Right ventricle myocardium superior (tissue), 1 donor: ENCODE measurements around the gene IQGAP2. TPM values are rescaled to one million over a fixed set of nuclear protein-coding genes. Genes with fewer than 3 reads are reported as not detected.

ENCODE experiments used
- ATAC-seq: fragments of 200-7000 bp; cut with Tn5 transposase; one replicate; pipeline ENCODE4 v1.9.1; 2020; ENCODE audit warnings: mild to moderate bottlenecking; ENCODE audit not compliant: poor library complexity
- DNase-seq: peaks from one replicate; pipeline ENCODE4 v3.0.0-alpha.2; 2020
- intact Hi-C: fragments of 100-400 bp; cut with DNase I; formaldehyde crosslinking; loops from one replicate; pipeline ENCODE4 v1.11.2; 2022
- total RNA-seq: library from RNA; stranded (reverse); fragmentation: NEBNext Ultra II Directional; extraction: Animal tissue kit (Norgen Biotek cat#: 25700); gene quantifications from one replicate; pipeline ENCODE4 v1.2.1, GENCODE V29; 2021
- donor health status: DM: no; HTN: yes; CAD: no; lungs with severe emphysema.

The IQGAP2 gene
- total RNA-seq, 1 donor from 2014 or later, result 4.2 TPM

GRCh38 chr5:76487821-76488220, 84.7 kb downstream of the IQGAP2 start:
- intact Hi-C loops, result no loop called here
- DNase-seq (no peak), ATAC-seq (no peak)

DNA sequence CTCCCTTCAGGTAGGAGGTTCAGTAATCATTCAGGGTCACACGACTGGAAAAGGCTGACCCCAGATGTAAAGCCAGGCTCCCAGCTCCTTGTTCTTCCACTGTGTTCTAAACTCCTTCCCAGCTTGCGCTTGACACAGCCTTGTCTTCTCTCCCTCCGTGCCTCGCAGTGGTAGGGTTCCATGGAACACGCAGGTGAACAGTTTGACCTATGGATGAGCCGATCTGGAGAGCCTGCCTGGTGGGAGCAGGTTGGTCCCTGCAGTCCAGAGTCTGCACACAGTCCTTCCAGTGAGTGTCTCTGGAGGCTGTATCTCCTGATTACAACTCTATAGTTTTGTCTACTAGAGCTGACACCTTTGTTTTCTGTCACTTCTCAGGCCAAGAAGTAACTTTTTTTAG, 85.9 kb downstream of the IQGAP2 start:
- ATAC-seq (no peak), DNase-seq (no peak)
- intact Hi-C loops, result no loop called here

DNA sequence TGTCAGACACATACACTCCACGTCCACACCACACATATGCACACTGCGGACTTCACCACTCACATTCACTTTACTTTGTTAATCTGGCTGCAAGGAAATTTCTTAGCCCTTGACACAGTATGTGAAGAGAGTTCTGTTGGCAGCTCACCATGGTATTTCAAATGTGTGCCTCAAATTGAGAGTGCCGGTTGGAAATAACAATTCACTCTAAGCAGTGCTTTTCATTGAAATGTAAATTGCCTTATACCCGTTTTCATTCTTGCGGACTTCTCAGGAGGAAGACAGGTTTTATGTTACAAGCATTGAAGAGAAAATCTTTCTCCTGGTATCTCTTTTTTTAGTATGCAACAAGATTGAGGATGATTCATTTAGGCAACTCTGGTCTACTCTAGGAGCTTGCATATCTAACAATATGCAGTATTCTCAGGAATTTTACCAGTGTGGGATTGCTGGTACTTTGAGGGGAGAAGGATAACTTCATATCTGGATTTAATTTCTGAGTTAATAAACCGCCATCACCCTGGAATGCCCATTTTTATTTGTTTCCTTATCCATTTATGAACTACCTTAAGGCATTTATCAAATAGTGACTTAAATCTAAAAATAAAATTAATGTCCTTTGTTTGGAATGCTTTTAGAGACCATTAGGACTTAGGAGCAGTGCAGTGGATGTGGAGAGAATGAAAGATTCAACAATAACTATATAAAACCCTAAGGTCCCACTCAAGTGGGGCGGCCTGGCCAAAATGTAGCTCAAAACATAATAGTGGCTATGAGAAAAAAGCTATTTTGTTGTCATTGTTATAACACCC, 87.0 kb downstream of the IQGAP2 start:
- ATAC-seq (no peak), DNase-seq (no peak)
- intact Hi-C loops, result no loop called here

- no peak for DNase-seq
- intact Hi-C loops, result no loop called here
- no peak for ATAC-seq
Measured at GRCh38 chr5:76490960-76491359, 87.9 kb downstream of the IQGAP2 start.

- no peak for DNase-seq
Measured at GRCh38 chr5:76492819-76493189, 89.7 kb downstream of the IQGAP2 start.

DNA sequence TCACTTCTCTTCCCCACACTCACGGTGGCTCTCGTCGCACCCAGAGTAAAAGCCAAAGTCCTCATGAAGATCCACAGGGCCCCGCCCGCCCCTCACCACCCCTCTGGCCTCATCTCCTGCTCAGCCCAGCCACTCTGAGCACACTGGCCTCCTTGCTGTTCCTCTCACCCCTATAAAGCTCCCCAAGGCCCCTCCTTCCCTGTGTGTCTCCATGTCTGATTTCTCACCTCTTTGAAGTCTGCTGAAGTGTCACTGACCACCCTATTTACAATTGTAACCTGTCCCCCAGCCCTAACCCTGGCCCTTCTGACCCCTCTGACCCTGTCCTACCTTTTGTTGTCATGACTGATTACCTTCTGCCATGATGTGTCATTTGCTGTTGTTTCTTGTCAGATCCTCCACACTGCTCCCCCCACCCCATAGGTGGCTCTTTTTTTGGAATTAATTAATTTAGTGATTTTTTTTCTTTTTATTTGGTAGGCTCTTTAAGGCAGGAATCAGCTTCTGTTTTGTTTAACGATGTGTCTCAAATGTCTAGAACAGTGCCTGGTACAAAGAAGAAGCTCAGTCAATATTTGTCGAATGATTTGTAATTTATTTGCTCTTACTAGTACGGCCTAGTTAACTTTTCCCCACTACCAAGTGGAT, 90.2 kb downstream of the IQGAP2 start:
- no peak for ATAC-seq
- intact Hi-C loops, result no loop called here
- no peak for DNase-seq

More at GRCh38 chr5:76492819-76493189, 89.7 kb downstream of the IQGAP2 start:
- intact Hi-C loops, result no loop called here
- ATAC-seq, result no peak

GRCh38 chr5:76494201-76494600, 91.1 kb downstream of the IQGAP2 start:
- ATAC-seq (no peak), DNase-seq (no peak)
- intact Hi-C loops, result no loop called here

DNA sequence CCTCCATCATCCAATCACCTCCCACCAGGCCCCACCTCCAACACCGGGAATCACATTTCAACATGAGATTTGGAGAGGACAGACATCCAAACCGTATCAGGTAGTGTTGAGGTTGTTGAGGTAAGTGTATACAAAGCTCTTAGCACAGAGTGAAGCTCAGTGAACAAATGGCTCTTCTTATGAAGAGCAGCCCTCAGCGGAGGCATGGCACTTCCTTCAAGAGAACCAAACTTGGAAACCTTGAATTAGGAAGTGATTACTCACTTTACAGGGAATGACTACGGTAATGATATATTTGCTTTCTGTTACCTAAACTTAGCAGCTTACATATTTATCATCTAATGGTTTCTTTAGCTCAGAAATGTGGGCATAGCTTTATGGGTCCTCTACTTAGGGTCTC, 92.8 kb downstream of the IQGAP2 start:
- ATAC-seq, result no peak
- intact Hi-C loops, result no loop called here

DNA sequence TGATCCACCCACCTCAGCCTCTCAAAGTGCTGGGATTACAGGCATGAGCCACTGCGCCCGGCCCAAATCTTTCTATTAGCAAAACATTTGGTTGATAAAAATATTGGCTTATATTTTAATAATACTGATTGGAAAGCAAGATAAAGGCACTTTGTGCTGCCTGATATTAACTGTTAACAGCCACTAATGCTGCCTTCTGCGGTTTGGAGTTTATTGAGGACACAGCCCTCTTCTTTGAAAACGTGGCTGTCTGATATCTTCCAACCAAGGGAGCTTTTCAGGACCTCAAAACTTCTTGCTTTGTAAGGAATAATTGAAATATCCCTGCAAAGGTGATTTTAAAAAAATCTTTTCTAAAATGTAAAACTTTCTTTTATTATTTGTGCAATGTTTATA, 94.0 kb downstream of the IQGAP2 start:
- intact Hi-C loops, result no loop called here
- no peak for DNase-seq
- ATAC-seq, result no peak

More for the DNA sequence above, 92.8 kb downstream of the IQGAP2 start:
- DNase-seq, result no peak

DNA sequence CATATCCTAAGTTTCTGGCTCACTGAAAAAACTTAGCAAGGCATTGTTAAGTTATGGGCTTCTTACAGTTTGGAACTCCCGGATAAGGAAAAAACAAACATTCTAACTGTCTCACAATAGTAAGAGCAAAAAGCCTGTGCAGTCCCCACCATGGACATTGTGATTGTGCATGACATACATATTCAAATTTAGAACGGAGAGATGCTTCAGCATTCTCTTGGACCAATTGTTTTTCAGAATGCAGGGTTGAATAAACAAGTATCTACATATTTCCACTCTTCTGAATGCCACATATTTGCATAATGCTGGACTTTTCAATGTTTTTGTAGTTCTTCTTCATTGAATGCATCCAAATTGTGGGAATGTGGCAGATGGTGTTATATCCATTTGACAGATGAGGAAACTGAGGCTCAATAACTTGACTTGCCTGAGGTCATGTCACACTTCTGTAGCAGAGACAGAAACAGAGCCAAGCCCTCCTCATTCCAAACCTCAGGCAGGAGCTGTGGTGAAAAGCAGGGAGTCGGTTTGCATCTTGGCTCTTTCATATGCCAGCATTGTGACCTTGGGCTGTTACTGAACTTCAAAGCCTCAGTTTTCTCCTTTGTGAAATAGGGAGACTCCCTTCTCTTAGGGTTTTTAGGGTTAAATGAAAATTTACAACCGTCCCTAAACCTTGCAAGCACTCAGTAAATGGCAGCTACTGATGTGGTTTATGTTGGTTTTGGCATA, 95.1 kb downstream of the IQGAP2 start:
- intact Hi-C loops, result no loop called here
- no peak for DNase-seq
- ATAC-seq, result no peak

DNA sequence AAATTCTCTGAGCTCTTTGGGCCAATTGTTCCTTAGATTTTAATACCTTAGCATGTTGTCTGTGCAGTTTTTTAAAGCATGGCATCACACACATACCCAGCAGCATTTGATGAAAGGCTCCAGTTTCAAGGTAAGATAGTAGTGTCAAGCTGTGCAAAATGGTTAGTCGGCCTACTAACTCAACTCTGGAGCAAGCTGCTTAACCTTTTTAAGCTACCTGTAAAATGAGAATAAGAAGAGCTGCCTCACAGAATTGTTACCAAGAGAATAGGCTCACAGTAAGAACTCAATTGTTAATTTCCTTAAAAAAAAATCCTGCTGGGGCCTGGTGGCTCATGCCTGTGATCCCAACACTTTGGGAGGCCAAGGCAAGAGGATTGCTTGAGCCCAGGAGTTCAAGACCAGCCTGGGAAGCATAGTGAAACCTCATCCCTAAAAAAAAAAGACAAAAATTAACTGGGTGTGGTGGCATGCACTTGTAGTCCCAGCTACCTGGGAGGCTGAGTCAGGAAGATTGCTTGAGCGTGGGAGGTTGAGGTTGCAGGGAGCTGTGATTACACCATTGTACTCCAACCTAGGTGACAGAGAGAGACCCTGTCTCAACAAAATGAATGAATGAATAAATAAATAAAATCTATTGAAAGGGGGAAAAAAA, 96.5 kb downstream of the IQGAP2 start:
- DNase-seq, result no peak
- no peak for ATAC-seq
- intact Hi-C loops, result no loop called here

DNA sequence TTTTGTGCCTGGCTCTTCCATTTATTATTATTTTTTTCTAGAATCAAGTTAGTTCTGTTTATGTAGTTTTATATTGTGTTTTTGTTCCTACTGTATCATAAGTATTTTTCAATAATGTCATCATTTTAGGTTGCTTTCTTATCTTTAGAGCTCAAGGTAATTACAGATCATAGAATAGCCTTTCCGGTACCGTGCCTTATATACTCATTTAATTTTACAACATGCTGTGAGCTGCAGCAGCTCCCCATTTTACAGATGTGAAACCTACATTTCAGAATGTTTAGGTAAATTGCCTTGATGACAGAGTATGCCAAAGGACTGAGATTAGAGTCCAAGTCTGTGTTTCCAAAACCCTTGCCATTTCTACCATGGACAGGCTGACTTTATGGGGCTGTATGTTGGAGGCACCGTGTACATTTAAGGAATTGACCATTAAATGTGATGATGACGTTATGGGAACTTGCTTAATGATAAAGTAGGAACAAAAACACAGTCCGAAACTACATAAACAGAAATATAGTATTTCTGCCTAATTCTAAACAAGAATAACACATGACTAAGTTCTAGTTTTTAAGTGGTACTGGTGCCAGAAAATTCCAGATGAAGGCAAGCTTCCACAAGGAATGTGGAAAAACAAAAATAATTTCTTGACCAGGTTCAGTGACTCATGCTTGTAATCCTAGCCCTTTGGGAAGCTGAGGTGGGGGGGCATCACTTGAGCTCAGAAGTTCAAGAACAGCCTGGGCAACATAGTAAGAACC, 97.7 kb downstream of the IQGAP2 start:
- ATAC-seq, result no peak
- intact Hi-C loops, result no loop called here

GRCh38 chr5:76503929-76504328, 100.8 kb downstream of the IQGAP2 start:
- no peak for ATAC-seq
- intact Hi-C loops, result no loop called here
- DNase-seq, result no peak

More for the DNA sequence above, 97.7 kb downstream of the IQGAP2 start:
- DNase-seq, result no peak

GRCh38 chr5:76504901-76505564, 101.9 kb downstream of the IQGAP2 start:
- DNase-seq (no peak), ATAC-seq (no peak)
- intact Hi-C loops, result no loop called here

DNA sequence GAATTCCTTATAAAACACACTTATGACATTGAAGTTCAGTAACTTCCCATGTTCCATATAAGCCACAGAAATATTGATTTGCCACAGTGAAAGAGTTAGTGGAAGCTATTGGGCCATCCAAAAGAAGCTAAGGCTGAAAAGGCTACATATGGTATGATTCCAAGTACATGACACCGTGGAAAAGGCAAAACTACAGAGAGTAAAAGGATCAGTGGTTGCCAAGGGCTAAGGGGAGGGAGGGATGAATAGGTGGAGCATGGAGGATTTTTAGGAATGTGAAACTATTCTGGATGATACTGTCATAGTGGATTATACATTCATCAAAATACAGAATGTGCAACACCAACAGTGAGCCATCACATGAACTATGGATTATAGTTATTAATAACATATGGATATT, 110.4 kb downstream of the IQGAP2 start:
- intact Hi-C loops, result no loop called here
- no peak for ATAC-seq

GRCh38 chr5:76514292-76514691, 111.2 kb downstream of the IQGAP2 start:
- no peak for DNase-seq
- no peak for ATAC-seq
- intact Hi-C loops, result no loop called here

More for the DNA sequence above, 110.4 kb downstream of the IQGAP2 start:
- DNase-seq, result no peak

DNA sequence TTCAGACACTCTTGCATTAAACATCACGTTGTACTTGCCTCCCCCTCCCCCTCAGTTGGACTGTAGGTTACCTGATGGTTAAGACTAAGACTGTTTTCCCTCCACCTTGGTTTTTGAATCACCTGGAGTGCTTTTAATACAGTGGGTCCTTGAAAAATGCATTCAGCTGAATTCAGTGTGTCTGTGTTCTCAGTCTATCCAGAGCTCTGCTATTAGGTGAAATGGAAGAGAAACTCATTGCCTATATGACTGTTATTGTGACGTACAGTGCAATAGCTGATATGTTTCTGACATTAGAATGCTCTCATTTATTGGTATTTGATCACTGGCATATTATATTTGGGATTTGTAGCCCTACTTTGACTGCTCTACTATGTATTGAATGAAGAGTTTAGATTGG, 111.6 kb downstream of the IQGAP2 start:
- ATAC-seq, result no peak
- intact Hi-C loops, result no loop called here
- DNase-seq, result no peak

- intact Hi-C loops, result no loop called here
Measured at GRCh38 chr5:76517334-76517733, 114.2 kb downstream of the IQGAP2 start.

More at GRCh38 chr5:76517334-76517733, 114.2 kb downstream of the IQGAP2 start:
- ATAC-seq (no peak), DNase-seq (no peak)
